Measurements from ENCODE around the gene PLCG1.

The PLCG1 gene

DNA sequence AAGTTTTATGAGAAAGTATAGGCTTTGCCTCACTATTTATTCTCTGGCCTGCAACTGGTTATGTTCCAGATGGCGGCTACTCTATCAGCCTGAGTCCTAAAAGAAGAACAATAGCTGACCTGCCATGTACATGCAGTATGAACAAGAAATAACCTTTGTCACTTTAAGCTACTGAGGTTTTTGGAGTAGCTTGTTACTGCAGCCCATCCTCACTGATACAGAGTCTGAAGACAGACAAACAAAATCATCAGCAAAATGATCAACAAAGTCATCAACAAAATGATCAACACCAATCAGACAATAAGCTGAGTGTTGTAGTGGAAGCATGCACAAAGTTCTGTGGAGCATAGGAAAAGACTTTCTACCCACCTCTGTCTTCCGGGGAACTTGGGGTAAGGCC lies 82.5 kb downstream of the PLCG1 start:
- no peak for DNase-seq

- no peak for DNase-seq
Observed at GRCh38 chr20:41221614-41222218, 84.4 kb downstream of the PLCG1 start.

GRCh38 chr20:41222296-41222695 lies 85.0 kb downstream of the PLCG1 start:
- DNase-seq, result no peak

DNA sequence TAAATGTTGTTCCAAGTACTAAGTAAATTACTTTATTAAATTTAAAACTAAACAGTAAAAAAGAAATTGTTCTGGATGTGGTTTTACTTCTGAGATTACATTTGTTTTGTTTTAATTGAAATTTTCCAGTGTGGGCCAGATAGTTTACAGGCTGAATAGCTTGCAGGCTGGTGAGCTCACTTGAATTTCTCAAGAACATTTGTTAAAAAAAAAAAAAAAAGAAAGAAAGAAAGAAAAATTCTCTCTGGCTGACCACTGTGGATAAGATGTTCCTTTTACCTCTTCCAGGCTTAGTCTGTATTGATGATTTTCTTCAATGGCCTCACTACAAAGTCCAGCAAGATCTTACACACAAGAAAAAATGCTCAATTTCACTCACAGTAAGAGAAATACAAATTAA lies 85.4 kb downstream of the PLCG1 start:
- DNase-seq, result no peak

DNA sequence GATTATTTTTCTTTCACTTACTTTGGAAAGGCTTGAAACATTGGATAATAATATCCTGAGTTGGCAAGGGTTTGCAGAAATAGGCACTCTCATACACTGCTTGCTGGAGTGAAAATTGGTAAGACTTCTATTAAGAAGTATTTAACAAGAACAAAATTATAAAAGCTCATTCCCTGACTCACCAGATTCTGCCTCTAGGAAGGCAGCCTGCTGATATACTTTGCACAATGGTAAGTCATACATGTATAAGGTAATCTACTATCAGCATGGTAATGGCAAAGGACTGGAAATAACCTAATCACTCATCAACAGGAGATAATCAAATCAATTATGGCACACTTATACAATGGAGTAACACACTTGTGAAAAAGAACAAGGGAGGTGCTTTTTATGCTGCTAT lies 85.8 kb downstream of the PLCG1 start:
- no peak for DNase-seq

GRCh38 chr20:41224281-41224680 lies 86.9 kb downstream of the PLCG1 start:
- DNase-seq, result no peak

- DNase-seq, result no peak
Observed at GRCh38 chr20:41225091-41225490, 87.7 kb downstream of the PLCG1 start.

DNA sequence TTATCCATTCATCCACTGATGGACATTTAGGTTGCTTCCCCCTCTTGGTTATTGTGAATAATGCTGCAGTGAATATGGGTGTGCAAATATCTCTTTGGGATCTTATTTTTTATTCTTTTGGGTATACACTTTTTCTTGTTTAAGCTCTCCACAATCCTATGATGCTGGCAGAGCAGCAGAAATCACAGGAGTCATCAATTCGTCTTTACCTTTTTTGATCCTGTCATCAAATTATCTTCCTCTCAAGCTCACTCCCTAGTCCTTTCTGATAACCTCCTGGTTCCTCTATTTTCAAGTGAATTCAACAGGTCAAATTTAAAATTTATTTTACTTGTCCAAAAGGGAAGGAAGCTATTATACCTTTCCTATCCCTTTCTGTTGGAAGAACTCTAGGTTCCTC lies 89.1 kb downstream of the PLCG1 start:
- DNase-seq, result no peak

All from inflammatory macrophage treated with lipopolysaccharide for 4 hours (primary cell).